Middle frontal gyrus (tissue), 1 donor: ENCODE results near the gene VSTM2B.

Source experiments
- DNase-seq: peaks from one replicate; pipeline ENCODE4 v3.0.0-alpha.2; 2015; ENCODE audit warnings: low spot score; ENCODE audit errors: extremely low spot score

Gene VSTM2B

DNA sequence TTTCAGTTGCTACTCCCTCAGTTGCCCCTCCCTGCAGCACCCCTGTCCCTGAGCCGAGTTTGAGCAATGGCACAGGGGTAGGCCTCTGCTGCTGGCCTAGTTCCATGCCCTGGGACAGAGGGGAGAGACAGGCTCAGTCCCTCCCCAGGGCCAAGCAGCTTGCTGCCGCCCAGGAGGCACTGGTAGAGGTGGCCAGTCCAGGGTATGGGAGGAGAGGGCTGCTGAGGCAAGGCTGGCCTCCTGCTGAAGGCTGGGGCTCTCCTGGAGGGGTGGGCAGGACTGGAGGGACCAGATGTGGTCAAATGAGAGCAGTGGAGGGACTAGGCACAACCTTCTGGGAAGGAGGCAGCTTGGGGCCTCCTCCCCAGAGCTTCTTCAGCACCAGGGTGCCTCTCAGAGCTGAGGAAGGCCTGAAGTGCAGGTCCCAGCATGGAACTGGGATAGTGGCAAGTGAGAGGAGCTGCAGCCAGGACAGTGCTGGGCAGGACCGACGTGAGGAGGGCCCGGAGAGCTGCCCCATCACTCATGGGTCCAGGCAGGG lies 29.8 kb upstream of the VSTM2B start:
- DNase-seq, result no peak

DNA sequence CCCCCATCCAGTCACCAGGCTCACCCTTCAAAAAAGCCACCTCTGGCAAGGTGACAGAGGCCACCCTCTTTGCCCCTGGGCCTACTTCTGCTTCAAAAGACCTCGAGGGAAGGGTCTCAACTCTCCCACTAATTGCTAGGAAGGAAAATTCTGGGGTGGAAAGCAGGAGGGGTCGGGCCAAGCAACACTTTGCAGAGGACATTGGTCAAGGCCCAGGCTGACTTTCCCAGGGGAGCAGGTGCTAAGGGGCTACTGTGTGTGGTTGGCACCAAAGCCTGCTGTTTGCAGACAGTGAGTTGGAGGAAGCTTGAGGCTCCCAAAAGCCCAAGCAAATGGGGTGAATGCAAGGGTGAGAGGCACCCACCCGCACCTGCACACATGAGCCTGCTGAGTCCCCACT lies 28.6 kb upstream of the VSTM2B start:
- no peak for DNase-seq

DNA sequence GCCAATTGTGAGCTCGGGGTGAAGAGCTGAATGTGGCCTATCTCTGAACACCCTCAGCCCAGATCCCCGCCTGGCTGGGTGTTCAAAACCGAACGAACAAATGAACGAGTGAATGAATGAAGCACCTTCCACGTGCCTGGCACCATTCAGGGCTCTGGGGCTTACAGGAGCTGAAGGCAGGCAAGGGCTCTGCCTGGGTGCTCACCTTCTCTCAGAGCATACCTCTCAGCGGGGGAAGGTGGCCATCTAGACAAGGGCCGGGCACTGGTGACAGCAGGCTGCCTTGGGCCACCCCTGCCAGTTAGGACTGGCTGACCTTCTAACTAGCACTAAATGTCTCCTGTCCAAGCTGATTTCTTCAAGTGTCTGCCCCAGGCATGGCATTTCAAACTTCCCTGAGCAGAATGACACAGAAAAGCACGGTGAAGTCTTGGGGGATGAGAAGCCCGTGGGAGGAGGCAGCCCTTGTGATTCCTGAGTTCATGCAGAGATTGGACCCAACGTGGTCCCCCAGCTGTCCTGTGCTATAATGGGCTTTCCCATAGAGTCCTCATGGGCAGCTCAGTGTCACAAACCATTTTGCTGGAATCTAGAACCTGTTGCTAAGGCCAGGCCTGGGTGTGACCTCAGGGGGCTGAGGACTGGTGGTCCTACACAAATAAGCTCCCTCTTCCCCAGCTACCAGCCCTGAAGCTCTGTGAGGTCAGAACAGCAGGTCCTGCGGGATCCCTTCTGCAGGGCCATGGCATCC lies 27.9 kb upstream of the VSTM2B start:
- no peak for DNase-seq

DNA sequence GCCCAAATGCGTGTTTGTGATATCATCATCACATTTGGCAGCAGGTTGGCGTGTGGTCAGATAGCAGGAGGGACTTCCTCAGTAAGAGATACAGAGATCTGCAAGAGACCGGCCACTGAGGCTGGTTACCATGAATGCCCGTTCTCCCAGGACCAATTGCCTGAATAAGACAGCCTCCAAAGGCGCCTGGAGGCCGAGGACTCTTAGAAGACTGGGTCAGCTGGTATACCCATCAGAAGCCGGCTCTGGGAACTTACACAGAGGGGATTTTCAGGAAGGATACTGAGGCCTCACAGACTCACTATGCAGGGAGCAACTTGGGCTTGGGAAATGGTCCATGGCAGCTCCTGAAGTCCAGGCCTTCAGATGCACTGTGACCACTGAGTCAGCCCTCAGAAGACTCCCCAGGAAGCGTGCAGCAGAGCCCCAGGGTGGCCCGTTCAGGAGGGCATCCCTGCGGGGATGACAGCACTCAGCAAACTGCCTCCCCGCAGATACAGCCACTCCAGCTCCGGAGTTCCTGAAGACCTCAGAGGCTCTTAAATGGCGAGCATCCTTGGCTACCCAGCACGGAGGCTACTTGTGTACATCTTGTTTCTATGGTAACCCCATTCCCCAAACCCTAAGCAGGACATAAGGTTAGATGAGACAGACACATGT lies 26.4 kb upstream of the VSTM2B start:
- DNase-seq, result no peak

DNA sequence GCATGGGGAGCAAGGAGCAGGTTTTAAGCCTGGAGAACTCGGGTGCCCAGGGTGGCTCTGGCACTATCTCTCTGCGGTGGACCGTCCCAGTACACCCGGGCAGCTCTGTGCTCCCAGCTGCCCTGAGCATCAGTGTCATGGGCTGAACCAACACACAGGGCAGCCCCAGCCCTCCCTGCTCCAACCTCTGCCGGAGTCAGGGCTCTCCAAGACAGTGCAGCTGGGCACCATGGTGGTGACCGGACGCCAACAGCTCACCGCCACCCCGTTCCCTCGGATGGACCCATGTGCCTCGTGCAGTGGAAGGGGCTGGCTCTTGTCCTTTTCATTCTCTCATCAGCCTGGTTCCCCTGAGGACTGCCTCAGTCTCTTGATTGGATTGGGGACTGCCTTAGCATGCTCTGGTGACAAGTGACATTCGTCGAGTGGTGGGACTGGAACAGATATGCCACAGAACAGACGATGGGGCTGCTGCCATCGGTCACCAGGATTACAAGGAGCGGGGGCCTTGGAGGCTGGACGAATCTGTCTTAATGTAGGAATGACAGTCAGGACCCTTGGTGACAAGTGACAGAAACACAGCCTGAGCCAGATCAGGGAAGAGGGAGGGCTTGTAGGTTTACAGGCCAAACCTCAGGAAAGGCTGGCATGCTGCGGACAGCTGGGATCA lies 25.7 kb upstream of the VSTM2B start:
- no peak for DNase-seq

DNA sequence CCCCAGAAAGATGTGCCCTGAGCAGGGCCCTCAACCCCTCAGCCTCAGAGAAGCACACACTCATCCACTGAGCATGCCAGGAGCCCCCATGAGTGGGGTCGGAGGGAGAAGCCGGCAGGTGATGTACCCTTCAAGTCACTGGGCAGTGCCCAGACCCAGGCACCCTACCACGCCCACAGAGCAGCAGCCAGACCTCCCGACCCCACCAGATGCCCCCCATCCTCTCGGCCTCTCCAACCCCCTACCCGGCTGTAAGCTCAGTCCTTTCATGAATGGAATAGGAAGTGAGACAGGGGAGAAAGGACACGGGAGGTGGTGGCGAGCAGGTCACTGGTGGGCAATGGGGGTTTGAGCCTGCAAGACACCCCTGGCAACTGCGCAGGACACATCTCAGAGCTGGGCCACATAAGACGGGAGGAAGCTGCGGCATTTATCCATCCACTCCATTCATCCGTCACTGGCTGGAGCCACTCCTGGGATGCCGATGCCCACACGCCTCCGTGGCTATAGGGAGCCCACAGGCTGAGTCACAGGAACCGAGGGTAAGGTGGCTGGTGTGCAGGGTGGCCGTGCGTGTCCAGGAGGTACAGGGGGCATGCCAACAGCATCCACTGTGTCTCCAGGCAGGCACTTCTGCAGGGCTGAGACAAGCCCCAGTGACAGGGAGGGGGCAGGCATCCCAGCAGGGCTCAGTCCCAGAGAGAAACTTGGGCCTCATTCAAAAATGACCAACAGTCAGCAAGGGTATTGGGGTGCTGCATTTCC lies 23.8 kb upstream of the VSTM2B start:
- no peak for DNase-seq

DNA sequence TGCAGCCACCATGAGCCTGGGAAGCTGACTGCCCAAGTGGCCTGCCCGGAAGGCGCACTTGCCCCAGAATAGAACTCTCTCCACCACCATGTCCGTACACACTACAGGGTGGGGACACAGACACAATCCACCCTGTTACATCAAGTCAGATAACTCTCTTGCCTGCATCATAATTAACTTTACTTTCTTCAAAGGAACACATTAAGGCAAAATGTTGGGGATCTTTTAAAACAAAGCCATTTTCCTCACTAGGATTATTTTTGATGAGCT lies 23.3 kb upstream of the VSTM2B start:
- DNase-seq, result no peak

DNA sequence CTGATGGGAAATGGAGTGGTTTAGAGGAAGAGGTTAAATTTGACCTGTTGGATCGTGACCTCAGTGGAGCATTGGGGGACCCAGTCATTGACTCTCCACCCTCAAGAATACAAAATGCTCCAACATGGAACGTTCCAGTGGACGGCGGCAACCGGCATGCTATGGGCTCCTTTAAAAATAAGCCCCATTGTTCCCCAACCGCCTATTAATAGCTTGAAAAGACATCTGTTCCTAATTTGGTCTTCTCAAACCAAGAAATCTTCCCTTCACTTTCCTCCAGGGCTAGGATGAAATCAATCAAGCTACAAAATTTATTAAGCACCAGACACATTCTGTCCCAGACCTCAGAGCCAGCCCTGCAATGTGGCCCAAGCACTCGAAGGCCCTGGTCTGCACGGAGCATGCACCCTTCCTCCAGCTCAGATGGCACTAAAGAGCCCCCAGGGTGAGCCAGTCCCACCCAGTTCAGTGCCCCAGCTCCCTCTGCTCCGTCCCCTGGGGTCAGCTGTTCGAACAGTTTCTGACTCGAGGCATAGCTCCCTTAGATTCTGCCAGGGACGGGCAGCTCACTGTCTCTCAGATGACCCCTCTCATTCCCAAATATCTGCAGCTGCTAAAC lies 22.5 kb upstream of the VSTM2B start:
- DNase-seq, result no peak

DNA sequence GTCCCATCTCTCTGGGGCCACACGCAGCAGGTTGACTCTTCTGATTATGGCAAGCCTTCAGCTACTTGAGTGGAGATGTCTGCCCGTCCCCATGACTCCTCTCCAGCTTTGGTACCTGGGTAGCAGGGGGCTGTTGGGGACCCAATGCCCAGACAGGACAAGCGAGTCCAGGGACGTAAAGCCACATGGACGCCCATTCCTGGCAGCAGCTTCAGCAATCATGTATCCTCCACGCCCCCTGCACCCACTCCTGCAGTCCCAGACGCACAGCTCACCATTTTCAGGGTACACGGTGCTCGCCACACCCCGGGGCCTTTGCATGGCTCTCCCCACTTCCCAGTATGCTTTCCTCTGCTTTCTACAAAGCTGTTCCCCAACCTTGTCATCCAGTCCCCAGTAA lies 22.0 kb upstream of the VSTM2B start:
- no peak for DNase-seq

DNA sequence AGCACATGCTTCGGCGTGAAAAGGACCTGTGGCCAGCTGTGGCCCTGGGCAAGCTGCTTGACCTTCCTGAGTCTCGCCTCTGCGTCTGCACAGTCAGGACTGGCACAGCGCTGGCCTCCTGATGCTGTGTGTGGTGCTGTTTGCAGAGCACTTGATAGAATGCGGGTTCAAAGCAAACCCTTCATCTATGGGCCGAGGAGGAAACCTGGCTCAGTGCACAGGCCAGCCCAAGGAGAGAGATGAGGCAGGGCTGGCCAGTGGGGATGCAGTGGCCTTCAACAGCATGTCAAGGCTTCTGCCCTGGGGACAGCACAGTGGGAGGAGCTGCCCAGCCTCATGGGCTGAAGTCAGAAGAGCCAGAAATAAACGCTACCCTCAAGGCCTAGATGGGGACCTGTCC lies 21.3 kb upstream of the VSTM2B start:
- DNase-seq, result no peak

DNA sequence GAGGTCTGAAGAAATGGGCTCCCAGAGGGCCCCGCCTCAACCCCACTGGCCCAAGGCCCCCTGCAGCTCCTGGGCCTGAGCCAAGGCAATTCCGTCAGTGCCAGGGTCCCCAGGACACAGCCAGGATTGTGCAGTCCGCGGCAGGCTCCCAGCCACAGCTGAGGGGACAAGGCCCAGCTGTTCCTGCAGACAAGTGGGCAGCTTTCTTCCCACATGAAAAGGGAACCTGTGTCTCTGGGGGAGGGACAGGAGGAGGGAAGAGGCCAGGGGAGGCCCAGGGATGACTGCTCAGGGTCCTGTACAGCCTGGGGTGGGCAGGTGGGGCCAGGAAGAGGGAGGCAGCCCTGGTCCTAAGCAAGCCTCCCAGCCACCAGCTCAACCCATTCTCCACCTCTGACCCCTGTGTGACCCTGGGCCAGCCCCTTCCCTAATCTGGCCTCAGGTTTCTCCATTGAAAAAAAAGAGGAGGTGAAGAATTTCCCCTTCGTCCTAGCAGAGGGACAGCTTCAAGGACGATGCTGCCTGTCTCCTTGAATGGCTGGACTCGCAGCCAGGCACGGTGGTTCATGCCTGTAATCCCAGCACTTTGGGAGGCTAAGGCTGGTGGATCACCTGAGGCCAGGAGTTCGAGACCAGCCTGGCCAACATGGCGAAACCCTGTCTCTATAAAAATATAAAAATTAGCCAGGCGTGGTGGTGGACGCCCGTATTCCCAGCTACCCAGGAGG lies 20.5 kb upstream of the VSTM2B start:
- DNase-seq, result peak; percentile 73

DNA sequence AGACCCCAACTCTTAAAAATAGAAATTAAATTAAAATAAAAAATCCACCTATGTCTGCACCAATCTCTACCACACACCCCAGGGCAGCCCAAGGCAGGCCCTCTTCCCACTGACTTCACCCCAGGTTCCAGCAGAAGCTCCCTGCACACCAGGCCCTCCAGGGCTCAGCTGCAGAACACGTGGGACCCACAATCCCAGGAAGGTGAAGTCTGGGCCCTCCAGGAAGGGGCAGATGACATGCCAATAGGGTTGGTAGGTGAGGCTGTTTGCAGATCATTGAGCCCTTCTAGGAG lies 19.2 kb upstream of the VSTM2B start:
- DNase-seq, result no peak

DNA sequence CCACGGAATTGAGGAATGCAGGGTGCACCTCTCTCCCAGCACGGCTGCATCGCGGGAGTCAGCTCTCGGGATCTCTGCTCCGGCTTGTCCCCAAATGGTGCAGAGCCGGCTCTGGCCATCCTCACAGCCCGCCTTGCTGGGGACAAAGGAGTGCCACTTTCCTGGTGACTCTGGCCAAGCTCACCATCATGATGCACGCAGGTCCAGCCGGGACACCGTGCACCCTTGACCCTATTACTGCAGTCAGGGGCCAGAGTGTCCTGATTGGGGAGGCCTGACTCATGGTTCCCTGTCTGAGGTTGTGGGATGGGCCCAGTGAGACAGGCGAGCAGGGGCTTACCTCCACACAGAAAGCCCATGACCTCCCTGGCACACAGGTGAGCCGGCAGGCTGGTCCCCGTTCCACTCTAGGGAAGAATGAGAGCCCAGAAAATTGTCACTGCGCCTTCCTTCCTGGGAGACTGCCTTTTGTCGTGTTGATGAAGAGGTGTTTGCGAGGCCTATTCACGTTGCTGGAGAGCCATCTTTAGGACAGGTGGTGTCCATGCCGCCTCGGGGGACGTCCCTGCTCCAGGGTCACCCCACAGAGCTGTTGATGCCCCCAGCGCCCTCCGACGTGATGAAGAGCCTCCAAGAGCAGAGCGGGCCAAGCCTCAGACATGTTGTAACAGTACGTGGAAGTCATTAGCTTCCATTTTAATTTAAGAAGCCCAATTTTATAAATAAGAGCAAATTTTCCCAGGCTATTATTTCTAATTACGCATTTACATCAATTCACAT lies 18.5 kb upstream of the VSTM2B start:
- no peak for DNase-seq

DNA sequence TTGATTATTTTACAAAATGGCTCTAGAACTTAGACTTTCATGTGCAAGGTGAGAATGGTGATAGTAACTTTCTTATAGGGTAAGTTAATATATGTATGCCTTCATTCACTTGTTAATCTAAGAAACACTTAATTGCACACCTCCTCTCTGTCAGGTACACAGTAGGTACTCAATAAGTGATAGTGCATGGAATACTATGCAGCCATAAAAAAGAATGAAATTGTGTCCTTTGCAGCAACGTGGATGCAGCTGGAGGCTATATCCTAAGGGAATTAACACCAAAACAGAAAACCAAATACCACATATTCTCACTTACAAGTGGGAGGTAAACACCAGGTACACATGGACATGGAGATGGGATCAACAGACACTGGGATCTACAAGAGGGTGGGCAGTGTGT lies 17.6 kb upstream of the VSTM2B start:
- DNase-seq, result no peak

DNA sequence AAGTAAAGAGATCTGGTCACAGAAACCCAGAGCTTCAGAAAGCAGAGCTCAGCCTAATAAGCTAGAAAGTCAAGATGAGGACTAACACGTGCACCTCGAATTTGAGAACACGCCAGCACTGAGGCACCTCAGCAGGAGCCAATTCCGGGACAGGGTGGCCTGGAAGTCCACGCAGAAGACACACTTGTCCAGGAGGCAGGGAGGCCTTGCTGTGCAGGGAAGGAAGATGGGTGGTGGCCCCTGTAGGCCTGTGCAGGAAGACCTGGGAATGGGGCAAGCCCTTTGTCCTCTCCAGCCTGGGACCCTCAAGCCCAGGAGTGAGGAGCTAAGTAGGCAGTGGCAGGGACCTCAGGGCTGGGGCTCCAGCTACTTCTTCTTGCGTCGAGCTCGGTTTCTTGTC lies 16.3 kb upstream of the VSTM2B start:
- DNase-seq, result no peak

DNA sequence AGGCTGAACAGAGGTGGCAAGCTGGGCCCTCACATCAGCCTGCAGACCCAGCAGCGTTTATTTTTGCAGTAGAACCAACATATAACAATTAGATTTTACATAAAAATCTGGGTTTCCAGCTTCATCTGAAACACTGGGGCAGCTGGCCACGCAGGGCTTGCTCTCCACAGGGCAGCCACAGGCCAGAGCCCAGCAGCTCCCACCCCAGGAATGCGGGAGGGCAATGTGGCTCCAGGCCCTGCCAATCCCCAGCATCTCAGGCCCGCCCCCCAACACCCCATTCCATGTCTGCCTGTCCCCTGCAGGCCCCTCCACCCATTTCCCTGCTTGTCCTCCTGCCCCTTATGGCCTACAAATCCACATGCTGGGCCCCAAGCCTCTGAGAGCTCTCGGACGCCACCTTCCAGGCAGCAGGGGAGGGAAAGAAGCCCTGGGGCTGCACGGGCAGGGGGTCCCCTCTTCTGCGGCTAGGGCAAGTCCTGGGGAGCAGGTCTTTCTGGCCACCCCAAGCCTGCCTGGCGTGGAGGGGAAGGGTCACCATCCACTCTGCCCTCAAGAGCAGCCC lies 15.0 kb upstream of the VSTM2B start:
- no peak for DNase-seq

DNA sequence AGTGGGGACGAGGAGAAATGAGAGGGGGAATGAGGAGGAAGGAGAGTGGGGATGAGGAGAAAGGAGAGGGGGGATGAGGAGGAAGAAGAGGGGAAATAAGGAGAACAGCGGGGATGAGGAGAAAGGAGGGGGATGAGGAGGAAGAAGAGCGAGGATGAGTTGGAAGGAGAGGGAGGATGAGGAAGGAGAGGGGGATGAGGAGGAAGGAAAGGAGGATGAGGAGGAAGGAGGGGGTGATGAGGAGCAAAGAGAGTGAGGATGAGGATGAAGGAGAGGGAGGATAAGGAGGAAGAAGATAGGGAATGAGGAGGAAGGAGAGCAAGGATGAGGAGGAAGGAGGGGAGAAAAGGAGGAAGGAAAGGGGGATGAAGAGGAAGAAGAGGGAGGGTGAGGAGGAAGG lies 14.0 kb upstream of the VSTM2B start:
- no peak for DNase-seq

DNA sequence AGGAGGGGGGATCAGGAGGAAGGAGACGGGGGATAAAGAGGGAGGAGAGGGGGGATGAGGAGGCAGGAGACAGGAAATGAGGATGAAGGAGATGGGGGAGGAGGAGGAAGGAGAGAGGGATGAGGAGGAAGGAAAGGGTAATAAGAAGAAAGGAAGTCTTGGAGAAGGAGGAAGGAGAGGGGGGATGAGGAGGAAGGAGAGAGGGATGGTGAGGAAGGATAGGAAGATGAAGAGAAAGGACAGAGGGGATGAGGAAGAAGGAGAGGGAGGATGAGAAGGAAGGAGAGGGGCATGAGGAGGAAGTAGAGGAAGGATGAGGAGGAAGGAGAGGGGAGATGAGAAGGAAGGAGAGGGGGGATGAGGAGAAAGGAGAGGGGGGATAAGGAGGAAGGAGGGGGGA lies 13.0 kb upstream of the VSTM2B start:
- no peak for DNase-seq

DNA sequence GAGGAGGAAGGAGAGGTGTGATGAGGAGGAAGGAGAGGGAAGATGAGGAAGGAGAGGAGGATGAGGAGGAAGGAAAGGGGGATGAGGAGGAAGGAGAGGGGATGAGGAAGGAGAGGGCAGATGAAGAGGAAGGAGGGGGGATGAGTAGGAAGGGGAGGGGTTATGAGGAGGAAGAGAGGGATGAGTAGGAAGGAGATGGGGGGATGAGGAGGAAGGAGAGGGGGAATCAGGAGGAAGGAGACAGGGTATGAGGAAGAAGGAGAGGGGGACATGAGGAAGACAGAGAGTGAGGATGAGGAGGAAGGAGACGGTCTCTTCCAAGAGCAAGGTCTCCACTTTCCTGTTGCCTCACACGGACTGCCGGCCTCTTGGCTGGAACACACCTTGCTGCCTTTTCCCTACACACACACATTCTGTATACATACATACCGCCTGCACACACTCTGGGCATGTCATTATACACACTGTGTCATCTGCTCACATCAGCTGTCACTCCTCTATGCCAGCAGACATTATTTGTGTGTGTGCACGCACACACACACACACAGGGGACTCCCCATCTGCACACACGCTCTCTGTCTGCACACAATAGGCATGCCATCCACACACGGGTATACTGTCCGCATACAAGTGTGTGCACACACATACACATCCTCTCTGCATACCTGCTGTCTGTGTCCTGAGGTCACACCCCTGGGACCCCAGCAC lies 11.1 kb upstream of the VSTM2B start:
- DNase-seq, result no peak
